Pons (tissue), 1 donor: ENCODE data around the gene BTLA.
"Not testable (repeated sequence)": the region's sequence is repeated elsewhere in the genome, so short reads cannot be mapped to it uniquely, and the experiment has no call there.

Source experiments
- DNase-seq: peaks from one replicate; pipeline ENCODE4 v3.0.0-alpha.2; 2016; ENCODE audit warnings: low spot score

The BTLA gene

GRCh38 chr3:112489674-112490479, 9.4 kb downstream of the BTLA start:
- DNase-seq = no peak

DNA sequence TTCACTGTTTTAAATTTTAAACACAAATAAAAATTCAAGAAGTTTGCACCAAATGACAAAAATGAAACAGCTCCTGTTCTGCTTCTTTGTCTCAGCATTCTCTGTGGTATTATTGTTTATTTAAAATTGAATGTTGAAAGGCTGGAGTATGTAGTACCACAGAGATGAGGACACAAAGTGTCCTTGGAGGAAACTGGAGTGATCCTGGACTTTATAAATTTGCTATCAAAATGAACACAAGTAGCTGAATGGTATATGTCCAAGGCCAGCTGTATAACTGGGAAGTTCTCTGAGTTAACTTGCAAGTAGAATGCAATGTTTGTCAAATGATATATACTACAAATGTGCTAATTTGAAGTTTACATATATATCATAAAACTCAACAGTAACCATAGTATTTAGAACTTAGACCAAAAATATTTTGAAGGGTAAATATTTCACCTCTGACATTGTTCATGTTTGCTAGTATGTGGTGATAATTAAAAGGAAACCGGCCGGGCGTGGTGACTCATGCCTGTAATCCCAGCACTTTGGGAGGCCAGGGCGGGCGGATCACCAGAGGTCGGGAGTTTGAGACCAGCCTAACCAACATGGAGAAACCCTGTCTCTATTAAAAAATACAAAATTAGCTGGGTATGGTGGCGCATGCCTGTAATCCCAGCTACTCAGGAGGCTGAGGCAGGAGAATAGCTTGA, 12.3 kb downstream of the BTLA start:
- DNase-seq = no peak

- no peak for DNase-seq
Observed at GRCh38 chr3:112484352-112484751, 14.9 kb downstream of the BTLA start.

- DNase-seq = no peak
Observed at GRCh38 chr3:112482675-112483074, 16.6 kb downstream of the BTLA start.

GRCh38 chr3:112481302-112481721, 18.0 kb downstream of the BTLA start:
- no peak for DNase-seq

- DNase-seq = no peak
Observed at GRCh38 chr3:112477891-112478290, 21.4 kb downstream of the BTLA start.

DNA sequence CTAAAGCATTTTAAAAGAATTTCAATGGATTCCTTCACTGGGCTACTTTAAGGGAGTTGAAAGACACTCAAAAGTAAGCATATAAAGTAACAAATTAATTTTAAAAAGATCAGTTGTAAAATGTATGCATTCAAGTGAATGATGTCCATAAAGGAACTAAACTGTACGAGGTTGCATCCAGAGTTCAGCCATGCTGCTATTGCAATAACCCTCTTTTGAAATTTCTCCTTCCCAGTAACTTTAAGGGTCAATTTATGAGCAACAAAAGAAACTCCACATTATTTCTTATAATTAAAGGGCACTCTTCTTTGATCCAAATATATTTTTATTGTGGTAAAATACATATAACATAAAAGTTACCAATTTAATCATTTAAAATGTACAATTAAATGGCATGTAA, 22.9 kb downstream of the BTLA start:
- DNase-seq = no peak

DNA sequence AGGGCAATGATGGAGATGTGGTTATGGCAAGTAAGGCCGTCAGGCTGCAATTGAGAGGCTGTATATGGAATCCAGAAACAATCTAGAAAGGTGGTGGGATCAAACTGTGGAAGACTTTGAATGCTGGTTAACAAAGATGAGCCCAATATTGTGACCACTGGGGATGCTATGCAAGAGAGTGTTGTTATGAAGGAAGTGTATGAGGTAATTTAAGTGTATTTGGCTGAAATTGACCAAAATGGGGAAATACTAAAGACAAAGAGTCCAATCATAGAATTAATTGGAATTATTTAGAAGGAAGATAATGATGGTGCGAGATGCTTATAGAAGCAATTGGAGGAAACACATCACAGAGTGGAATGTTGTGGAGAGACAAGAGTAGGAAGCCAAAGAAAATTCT, 24.5 kb downstream of the BTLA start:
- no peak for DNase-seq

DNA sequence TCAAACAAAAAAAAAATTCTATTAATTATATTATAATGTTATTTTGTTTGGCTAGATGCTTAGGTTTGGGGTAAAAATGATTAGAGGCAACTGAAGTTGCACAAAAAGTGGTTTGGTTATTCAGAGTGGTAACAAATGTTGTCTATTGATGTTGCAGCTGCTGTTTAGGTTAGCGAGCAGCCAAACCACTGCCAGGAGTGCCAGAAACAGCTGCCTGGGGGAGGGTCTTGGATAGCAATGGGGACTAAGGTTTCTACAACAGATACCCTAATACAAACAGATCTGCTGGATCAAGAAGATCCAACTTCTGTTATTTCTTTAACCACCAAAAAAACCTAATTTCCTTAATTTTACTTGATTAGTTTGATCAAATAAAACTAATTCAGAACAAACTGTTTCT, 26.6 kb downstream of the BTLA start:
- no peak for DNase-seq

DNA sequence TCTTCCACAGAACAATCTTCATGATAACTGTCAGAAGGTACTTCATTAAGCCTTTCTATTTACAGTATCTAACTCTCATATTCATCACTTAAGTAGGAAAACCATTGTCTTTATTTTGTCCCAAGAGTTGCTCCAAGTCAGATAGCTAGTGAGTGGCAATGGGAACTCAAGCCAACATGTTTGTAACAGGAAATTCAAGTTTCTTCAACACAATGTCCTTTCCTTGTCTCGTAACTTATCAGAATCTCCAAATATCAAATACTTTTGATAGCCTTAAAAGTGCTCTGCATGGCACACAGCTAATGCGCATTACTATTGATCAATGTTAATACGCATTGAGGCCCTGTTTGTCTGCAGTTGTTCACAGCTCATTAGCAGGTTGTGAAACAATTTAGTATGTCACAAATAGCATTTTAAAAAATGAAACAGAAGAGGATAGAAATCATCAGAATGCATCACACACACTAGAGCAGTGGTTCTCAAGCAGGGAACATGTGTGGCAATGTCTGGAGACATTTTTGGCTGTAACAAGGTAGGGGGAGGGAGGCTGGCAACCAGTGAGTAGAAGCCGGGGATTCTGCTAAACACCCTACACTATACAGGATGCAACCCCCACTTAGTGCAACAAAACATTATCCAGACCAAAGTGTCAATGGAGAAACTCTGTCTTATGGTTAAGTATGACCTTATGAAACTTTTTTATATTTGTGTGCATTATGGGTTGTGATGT, 27.5 kb downstream of the BTLA start:
- no peak for DNase-seq

GRCh38 chr3:112470788-112471187, 28.5 kb downstream of the BTLA start:
- DNase-seq = no peak

- DNase-seq = no peak
Observed at GRCh38 chr3:112469671-112470070, 29.6 kb downstream of the BTLA start.

DNA sequence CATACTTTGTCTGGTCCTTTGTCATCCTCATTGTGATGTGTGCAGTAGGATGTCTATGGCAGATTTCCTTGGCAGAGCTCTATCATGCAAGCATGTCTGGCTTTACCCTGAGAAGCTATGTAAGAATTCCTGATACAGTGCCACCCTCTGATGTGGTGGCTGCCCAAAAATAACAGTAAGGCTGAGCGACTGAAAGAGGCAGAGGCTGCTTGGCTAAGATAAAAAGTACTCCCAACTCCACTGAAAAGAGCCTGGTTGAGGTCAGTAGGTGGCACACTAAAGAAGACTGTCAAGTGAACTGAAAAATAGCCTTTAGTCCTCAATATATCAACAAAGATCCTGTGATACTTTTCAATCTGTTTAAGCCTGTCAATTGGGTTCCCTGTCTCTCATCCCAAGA, 31.7 kb downstream of the BTLA start:
- no peak for DNase-seq

DNA sequence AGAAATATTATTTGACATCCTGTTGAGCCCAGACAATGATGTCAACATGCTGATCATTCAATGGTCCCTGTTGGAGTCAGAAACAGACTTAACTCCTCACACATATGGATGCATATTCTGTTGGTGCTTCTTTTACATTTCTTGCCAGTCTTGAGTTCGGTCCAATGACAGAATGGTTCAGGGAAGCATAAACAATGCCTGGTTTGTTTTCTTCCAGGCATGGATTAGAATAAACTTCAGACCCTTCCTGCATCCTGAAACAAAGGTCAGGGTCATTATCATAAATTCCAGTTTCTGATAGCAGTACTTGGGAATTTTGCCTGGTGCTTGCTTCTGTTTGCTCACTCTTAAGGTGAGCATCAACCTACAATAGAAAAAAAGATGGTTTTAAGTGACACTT, 33.3 kb downstream of the BTLA start:
- DNase-seq = peak; percentile 32

GRCh38 chr3:112464264-112464663, 35.0 kb downstream of the BTLA start:
- peak; percentile 14 for DNase-seq

DNA sequence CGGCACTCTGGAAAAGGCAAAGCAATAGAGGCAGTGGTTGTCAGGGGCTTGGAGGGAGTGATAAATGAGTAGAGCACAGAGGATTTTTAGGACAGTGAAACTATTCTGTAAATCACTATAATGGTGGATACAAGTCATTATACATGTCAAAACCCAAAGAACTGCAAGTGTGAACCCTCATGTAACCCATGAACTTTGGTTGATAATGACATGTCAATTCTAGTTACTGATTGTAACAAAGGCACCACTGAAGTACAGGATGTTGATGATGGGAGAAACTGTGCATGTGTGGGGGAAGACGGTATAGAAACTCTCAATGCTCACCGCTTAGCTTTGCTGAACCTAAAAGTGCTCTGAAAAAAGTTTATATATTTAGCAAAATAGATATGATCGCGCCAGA, 36.0 kb downstream of the BTLA start:
- no peak for DNase-seq

DNA sequence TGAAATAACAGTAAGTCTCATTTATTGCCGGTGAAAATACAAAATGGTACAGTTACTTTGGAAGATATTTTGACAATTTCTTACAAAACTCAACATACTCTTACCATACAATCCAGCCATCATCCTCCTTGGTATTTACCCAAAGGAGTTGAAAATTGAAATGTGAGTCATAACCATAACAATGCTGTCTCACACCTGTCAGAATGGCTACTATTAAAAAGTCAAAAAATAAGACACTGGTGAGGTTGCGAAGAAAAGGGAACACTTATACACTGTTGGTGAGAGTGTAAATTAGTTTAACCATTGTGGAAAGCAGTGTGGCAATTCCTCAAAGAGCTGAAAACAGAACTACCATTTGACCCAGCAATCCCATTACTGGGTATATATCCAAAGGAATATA, 37.5 kb downstream of the BTLA start:
- not testable (repeated sequence) for DNase-seq

- no peak for DNase-seq
Observed at GRCh38 chr3:112460519-112461195, 38.6 kb downstream of the BTLA start.

DNA sequence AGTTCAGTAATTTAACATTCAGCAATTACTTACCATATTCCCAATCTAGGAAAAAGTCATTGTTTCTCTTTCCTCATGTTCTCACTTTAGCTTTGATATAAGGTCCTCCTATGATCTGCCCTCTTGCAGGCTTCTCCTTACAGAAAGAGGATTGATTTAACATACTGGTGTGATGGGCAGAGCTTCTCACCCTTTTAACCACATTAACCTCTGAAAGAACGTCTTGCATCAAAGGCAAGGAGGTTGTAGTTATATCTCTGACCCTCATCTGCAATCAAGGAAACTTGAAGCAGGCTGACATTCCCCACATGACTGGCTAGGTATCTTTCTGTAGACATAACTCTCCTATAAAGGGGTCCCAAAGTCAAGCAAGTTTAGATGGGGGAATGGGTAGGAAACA, 39.5 kb downstream of the BTLA start:
- no peak for DNase-seq

DNA sequence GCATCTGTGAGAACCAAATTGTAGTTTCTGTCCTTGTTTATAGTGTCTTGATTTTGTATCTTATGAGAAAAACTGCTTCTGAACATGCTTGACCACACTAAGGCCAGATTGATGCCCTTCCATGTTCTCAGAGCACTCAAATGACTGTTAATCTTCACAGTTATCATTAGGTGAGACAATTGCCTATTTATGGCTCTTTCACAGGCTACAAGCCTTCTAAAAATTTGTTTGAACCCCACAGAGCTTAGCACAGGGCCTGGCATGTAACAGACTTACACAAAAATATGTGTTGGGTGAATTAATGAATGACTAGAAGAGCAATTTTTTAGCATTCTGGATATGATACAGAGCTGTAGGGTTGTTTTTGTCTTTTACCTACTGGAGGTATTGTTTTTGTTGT, 43.1 kb downstream of the BTLA start:
- no peak for DNase-seq

- no peak for DNase-seq
Observed at GRCh38 chr3:112448939-112449338, 50.3 kb downstream of the BTLA start.

- DNase-seq = no peak
Observed at GRCh38 chr3:112446343-112446742, 52.9 kb downstream of the BTLA start.
